GM23338 (cell line): Measurements from ENCODE around the gene GET4. TPM values are rescaled to one million over a fixed set of nuclear protein-coding genes. Genes with fewer than 3 reads are reported as not detected.
A peak's percentile ranks its signal among the peaks of the same experiment; 100 is the strongest.

ENCODE experiments used
- ATAC-seq: fragments of 200-7000 bp; cut with Tn5 transposase; 3 replicates; pipeline ENCODE4 v1.9.1; 2020
- DNase-seq: peaks from one replicate; pipeline ENCODE4 v3.0.0-alpha.2; 2015; ENCODE audit warnings: low spot score
- H2AFZ ChIP-seq: fragments of 200-600 bp; sonication (generic); 2 replicates; pipeline ENCODE4 v1.8.0; 2016; ENCODE audit warnings: antibody characterized with exemption, mild to moderate bottlenecking, moderate library complexity
- H3F3A ChIP-seq: fragments of 200-600 bp; sonication (generic); replicated peaks from 2 replicates; pipeline ENCODE4 v1.8.0; 2017; ENCODE audit warnings: antibody characterized with exemption, mixed run types, low read depth
- H3K27ac ChIP-seq: fragments of 200-600 bp; sonication (generic); 2 replicates; pipeline ENCODE4 v1.6.1; 2016; ENCODE audit warnings: low read depth
- H3K27me3 ChIP-seq: fragments of 200-600 bp; sonication (generic); 2 replicates; pipeline ENCODE4 v1.8.0; 2016; ENCODE audit warnings: mild to moderate bottlenecking, mixed run types, moderate library complexity; ENCODE audit not compliant: insufficient read depth
- H3K36me3 ChIP-seq: fragments of 200-600 bp; sonication (generic); 2 replicates; pipeline ENCODE4 v1.8.0; 2016; ENCODE audit warnings: mild to moderate bottlenecking; ENCODE audit not compliant: insufficient read depth
- H3K4me1 ChIP-seq: fragments of 200-600 bp; sonication (generic); 2 replicates; pipeline ENCODE4 v1.8.0; 2016; ENCODE audit warnings: mild to moderate bottlenecking, moderate library complexity; ENCODE audit not compliant: insufficient read depth
- H3K4me2 ChIP-seq: fragments of 200-600 bp; sonication (generic); 2 replicates; pipeline ENCODE4 v1.7.1; 2017; ENCODE audit warnings: mixed run types
- H3K4me3 ChIP-seq: fragments of 200-600 bp; sonication (generic); 2 replicates; pipeline ENCODE4 v1.6.1; 2016; ENCODE audit warnings: mixed run types
- H3K79me2 ChIP-seq: fragments of 200-600 bp; sonication (generic); replicated peaks from 2 replicates; pipeline ENCODE4 v1.8.0; 2017; ENCODE audit warnings: mild to moderate bottlenecking; ENCODE audit not compliant: insufficient read depth
- H3K9me2 ChIP-seq: fragments of 200-600 bp; sonication (generic); 2 replicates; pipeline ENCODE4 v1.8.0; 2017; ENCODE audit not compliant: insufficient read depth
- H4K20me1 ChIP-seq: fragments of 200-600 bp; sonication (generic); replicated peaks from 2 replicates; pipeline ENCODE4 v1.8.0; 2017; ENCODE audit warnings: mild to moderate bottlenecking; ENCODE audit not compliant: insufficient read depth
- H3K27ac Mint-ChIP-seq: 2 replicates; pipeline ENCODE4 v1.8.0; 2020; ENCODE audit warnings: inconsistent platforms, mild to moderate bottlenecking, moderate library complexity, mixed read lengths
- H3K27me3 Mint-ChIP-seq: 3 replicates; pipeline ENCODE4 v1.8.0; 2022; ENCODE audit warnings: low read depth, mild to moderate bottlenecking, moderate library complexity, mixed read lengths, inconsistent platforms; ENCODE audit not compliant: insufficient read depth, poor library complexity
- H3K36me3 Mint-ChIP-seq: 3 replicates; pipeline ENCODE4 v1.8.0; 2021; ENCODE audit warnings: low read depth, mild to moderate bottlenecking, inconsistent platforms, moderate library complexity, mixed read lengths
- H3K4me1 Mint-ChIP-seq: 3 replicates; pipeline ENCODE4 v1.8.0; 2020; ENCODE audit warnings: mild to moderate bottlenecking, inconsistent platforms, mixed read lengths
- H3K4me3 Mint-ChIP-seq: 3 replicates; pipeline ENCODE4 v1.8.0; 2021; ENCODE audit warnings: moderate library complexity, mild to moderate bottlenecking, inconsistent platforms, mixed read lengths
- H3K9me3 Mint-ChIP-seq: 3 replicates; pipeline ENCODE4 v1.8.0; 2020; ENCODE audit warnings: moderate library complexity, mild to moderate bottlenecking, inconsistent platforms, mixed read lengths
- CREB1 ChIP-seq: fragments of 250-450 bp; sonication (Bioruptor Pico); IDR thresholded peaks from 2 replicates; pipeline ENCODE4 v1.5.0; 2020; ENCODE audit warnings: low read depth, mild to moderate bottlenecking, moderate library complexity
- ETS1 ChIP-seq: IDR thresholded peaks from 2 replicates; pipeline ENCODE4 v1.6.1; 2016; ENCODE audit warnings: antibody characterized with exemption
- EZH2 ChIP-seq: fragments of 200-600 bp; sonication (generic); IDR thresholded peaks from one replicate; pipeline ENCODE4 v1.8.0; 2017; ENCODE audit warnings: antibody characterized with exemption, mild to moderate bottlenecking, low read depth; ENCODE audit not compliant: unreplicated experiment
- EZH2phosphoT487 ChIP-seq: fragments of 200-600 bp; sonication (generic); IDR thresholded peaks from one replicate; pipeline ENCODE4 v1.8.1; 2018; ENCODE audit warnings: antibody characterized with exemption; ENCODE audit not compliant: unreplicated experiment
- JUNB ChIP-seq: IDR thresholded peaks from one replicate; pipeline ENCODE4 v1.6.1; 2016; ENCODE audit warnings: antibody characterized with exemption; ENCODE audit not compliant: unreplicated experiment
- NANOG ChIP-seq: IDR thresholded peaks from 2 replicates; pipeline ENCODE4 v1.6.1; 2016; ENCODE audit warnings: antibody characterized with exemption, borderline replicate concordance
- POLR2AphosphoS5 ChIP-seq: IDR thresholded peaks from 2 replicates; pipeline ENCODE4 v1.6.1; 2016; ENCODE audit warnings: antibody characterized with exemption, low read depth
- REST ChIP-seq: IDR thresholded peaks from one replicate; pipeline ENCODE4 v1.6.1; 2018; ENCODE audit warnings: antibody characterized with exemption; ENCODE audit not compliant: unreplicated experiment
- STAT1 ChIP-seq: IDR thresholded peaks from one replicate; pipeline ENCODE4 v1.6.1; 2016; ENCODE audit warnings: antibody characterized with exemption; ENCODE audit not compliant: unreplicated experiment
- ZNF114 ChIP-seq: fragments of 250-450 bp; sonication (Bioruptor Pico); IDR thresholded peaks from 2 replicates; pipeline ENCODE4 v1.5.0; 2020; ENCODE audit warnings: mild to moderate bottlenecking, moderate library complexity
- ZNF331 ChIP-seq: fragments of 250-450 bp; sonication (Bioruptor Pico); IDR thresholded peaks from 2 replicates; pipeline ENCODE4 v1.5.0; 2020; ENCODE audit warnings: low read depth, mild to moderate bottlenecking, moderate library complexity
- polyA plus RNA-seq: library from polyadenylated mRNA; unstranded; fragments of >200 nt; fragmentation: Nextera tagmentation; extraction: Ambion mirVana; gene quantifications from 2 replicates; pipeline ENCODE4 v1.2.1, GENCODE V29; 2016
- total RNA-seq: library from RNA; depleted of rRNA; stranded (reverse); fragments of >200 nt; shearing (Covaris generic); gene quantifications from 2 replicates; pipeline ENCODE4 v1.2.3, GENCODE V29; 2014
- TF ChIP-seq, protein P1 (sequence below): fragments of 250-450 bp; sonication (Bioruptor Pico); IDR thresholded peaks from 2 replicates; pipeline ENCODE4 v1.5.0; 2020; ENCODE audit warnings: mild to moderate bottlenecking, moderate library complexity
- TF ChIP-seq, protein P2 (sequence below), 2 experiments: fragments of 200-600 bp in 1 of 2; sonication (generic) in 1 of 2; conservative IDR thresholded peaks; 2 replicates each; pipeline versions ENCODE4 v1.5.1 to v1.6.1; 2016 to 2017; ENCODE audit warnings: antibody characterized with exemption in 2 of 2, low read depth in 2 of 2, mild to moderate bottlenecking in 2 of 2, moderate library complexity in 1 of 2

Gene GET4
- total and polyA plus RNA-seq, 2 experiments from 2014 or later = 48.0 to 79.1 TPM

GRCh38 chr7:877312-878232 lies 1.2 kb downstream of the GET4 start:
- Histone ChIP-seq H3K4me1 (peaks cover 10% of the 10 kb centered on the region; the same call in 1 of the 2 replicates), H3K79me2 (peaks cover 56% of the 10 kb centered on the region), H3K4me2 (peak overlapping the region; percentile 81), H3K9me2 (no peaks in the 10 kb centered on the region), H3K27me3 (no peaks in the 10 kb centered on the region), H3K36me3 (no peaks in the 10 kb centered on the region; the same call in none of the 2 replicates), H3K27ac (peak overlapping the region; percentile 86; the same call in 1 of the 2 replicates), H3K4me3 (peak overlapping the region; percentile 79), H4K20me1 (peaks cover 30% of the 10 kb centered on the region), H2AFZ (no peak overlapping the region), H3F3A (peaks cover 23% of the 10 kb centered on the region)
- peaks cover 7% of the 10 kb centered on the region; the same call in 2 of the 3 replicates for H3K9me3 Mint-ChIP-seq
- DNase-seq (peak; percentile 55), ATAC-seq (peak; percentile 2; the same call in 1 of the 3 replicates)
- H3K27ac Mint-ChIP-seq = peak overlapping the region; percentile 92
- H3K36me3 Mint-ChIP-seq = peaks cover 44% of the 10 kb centered on the region
- TF ChIP-seq, protein P1, sequence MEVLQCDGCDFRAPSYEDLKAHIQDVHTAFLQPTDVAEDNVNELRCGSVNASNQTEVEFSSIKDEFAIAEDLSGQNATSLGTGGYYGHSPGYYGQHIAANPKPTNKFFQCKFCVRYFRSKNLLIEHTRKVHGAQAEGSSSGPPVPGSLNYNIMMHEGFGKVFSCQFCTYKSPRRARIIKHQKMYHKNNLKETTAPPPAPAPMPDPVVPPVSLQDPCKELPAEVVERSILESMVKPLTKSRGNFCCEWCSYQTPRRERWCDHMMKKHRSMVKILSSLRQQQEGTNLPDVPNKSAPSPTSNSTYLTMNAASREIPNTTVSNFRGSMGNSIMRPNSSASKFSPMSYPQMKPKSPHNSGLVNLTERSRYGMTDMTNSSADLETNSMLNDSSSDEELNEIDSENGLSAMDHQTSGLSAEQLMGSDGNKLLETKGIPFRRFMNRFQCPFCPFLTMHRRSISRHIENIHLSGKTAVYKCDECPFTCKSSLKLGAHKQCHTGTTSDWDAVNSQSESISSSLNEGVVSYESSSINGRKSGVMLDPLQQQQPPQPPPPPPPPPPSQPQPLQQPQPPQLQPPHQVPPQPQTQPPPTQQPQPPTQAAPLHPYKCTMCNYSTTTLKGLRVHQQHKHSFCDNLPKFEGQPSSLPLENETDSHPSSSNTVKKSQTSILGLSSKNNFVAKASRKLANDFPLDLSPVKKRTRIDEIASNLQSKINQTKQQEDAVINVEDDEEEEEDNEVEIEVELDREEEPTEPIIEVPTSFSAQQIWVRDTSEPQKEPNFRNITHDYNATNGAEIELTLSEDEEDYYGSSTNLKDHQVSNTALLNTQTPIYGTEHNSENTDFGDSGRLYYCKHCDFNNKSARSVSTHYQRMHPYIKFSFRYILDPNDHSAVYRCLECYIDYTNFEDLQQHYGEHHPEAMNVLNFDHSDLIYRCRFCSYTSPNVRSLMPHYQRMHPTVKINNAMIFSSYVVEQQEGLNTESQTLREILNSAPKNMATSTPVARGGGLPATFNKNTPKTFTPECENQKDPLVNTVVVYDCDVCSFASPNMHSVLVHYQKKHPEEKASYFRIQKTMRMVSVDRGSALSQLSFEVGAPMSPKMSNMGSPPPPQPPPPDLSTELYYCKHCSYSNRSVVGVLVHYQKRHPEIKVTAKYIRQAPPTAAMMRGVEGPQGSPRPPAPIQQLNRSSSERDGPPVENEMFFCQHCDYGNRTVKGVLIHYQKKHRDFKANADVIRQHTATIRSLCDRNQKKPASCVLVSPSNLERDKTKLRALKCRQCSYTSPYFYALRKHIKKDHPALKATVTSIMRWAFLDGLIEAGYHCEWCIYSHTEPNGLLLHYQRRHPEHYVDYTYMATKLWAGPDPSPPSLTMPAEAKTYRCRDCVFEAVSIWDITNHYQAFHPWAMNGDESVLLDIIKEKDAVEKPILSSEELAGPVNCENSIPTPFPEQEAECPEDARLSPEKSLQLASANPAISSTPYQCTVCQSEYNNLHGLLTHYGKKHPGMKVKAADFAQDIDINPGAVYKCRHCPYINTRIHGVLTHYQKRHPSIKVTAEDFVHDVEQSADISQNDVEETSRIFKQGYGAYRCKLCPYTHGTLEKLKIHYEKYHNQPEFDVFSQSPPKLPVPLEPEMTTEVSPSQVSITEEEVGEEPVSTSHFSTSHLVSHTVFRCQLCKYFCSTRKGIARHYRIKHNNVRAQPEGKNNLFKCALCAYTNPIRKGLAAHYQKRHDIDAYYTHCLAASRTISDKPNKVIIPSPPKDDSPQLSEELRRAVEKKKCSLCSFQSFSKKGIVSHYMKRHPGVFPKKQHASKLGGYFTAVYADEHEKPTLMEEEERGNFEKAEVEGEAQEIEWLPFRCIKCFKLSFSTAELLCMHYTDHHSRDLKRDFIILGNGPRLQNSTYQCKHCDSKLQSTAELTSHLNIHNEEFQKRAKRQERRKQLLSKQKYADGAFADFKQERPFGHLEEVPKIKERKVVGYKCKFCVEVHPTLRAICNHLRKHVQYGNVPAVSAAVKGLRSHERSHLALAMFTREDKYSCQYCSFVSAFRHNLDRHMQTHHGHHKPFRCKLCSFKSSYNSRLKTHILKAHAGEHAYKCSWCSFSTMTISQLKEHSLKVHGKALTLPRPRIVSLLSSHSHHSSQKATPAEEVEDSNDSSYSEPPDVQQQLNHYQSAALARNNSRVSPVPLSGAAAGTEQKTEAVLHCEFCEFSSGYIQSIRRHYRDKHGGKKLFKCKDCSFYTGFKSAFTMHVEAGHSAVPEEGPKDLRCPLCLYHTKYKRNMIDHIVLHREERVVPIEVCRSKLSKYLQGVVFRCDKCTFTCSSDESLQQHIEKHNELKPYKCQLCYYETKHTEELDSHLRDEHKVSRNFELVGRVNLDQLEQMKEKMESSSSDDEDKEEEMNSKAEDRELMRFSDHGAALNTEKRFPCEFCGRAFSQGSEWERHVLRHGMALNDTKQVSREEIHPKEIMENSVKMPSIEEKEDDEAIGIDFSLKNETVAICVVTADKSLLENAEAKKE (CRISPR knock-in tag) = no peak
- TF ChIP-seq CREB1 (CRISPR knock-in tag) (no peak), ZNF114 (CRISPR knock-in tag) (no peak), NANOG (no peak), JUNB (no peak), ZNF331 (CRISPR knock-in tag) (no peak), REST (no peak), STAT1 (no peak), POLR2AphosphoS5 (no peak), ETS1 (no peak), EZH2 (no peak), EZH2phosphoT487 (no peak)
- TF ChIP-seq, protein P2, sequence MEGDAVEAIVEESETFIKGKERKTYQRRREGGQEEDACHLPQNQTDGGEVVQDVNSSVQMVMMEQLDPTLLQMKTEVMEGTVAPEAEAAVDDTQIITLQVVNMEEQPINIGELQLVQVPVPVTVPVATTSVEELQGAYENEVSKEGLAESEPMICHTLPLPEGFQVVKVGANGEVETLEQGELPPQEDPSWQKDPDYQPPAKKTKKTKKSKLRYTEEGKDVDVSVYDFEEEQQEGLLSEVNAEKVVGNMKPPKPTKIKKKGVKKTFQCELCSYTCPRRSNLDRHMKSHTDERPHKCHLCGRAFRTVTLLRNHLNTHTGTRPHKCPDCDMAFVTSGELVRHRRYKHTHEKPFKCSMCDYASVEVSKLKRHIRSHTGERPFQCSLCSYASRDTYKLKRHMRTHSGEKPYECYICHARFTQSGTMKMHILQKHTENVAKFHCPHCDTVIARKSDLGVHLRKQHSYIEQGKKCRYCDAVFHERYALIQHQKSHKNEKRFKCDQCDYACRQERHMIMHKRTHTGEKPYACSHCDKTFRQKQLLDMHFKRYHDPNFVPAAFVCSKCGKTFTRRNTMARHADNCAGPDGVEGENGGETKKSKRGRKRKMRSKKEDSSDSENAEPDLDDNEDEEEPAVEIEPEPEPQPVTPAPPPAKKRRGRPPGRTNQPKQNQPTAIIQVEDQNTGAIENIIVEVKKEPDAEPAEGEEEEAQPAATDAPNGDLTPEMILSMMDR (conservative IDR thresholded peaks at IDR 0.05; ENCODE audit: low read depth in 2 of 2) = no peak
- peaks cover 7% of the 10 kb centered on the region for H3K27me3 Mint-ChIP-seq
- peak overlapping the region; percentile 88 for H3K4me3 Mint-ChIP-seq
- peaks cover 17% of the 10 kb centered on the region for H3K4me1 Mint-ChIP-seq
